ENCODE results near the gene PARVA.

The PARVA gene

DNA sequence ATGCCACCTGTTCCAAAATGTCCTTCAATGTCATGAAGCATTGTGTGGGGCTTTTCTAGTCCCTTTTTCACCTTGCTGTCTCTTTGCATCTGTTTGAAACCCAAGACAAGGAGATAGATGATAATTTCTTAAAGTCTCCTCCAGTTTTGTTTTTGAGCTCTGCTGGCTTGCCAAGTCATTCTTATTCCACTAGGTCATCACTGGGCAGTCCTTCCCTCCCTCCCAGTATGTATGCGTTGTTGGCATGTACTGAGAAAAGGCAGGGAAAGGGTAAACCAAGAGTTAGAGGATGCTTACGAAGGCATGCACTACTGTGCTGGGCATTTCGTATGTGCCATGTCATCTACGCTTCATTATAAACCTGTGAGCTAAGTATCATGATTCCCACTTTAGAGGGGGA is 78.6 kb downstream of the PARVA start:
- no peak for DNase-seq (ENCODE audit: extremely low read depth in 1 of 2, low read depth in 1 of 2)

DNA sequence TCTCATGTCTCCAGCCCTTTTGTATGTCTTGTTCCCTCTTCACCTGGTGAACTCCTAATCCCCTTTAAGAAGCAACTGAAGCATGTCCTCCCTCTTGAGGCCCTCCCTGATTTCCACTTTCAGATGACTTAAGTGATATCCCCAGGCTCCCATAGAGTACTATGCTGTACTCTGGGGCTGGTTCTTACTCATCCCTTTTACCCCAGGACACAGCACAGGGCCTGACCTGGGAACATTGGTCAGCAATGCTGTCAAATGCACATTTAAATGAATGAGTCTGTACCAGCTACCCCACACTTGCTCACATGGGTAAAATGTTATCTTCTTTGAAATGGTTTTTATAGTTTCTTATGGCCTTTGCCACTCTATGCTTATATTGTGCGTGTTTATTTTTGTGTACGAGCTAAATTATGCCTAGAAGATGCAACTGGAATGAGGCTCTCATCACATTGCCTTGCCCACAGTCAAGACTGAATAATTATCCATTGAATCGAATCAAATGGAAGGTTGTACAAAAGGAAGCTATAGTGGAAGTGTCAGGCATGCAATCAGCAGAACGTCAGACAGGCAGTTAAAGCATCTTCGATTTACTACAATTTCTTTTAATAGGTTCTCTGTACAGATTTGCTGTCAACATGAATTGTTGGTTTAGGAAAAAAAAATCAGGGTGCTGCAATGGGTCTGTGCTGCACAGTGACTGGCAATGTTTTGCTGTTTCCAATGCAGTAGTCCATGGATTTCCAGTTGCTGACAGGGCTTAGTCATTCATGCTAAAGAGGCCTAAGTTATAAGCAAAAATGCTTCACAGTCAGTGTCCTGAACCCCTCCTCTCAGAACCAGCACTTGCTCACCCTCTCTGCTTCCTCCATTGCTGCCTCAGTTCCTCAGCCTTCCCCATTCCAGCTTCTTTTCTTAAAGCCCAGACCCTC is 79.5 kb downstream of the PARVA start:
- no peak for DNase-seq (ENCODE audit: extremely low read depth in 1 of 2, low read depth in 1 of 2)

DNA sequence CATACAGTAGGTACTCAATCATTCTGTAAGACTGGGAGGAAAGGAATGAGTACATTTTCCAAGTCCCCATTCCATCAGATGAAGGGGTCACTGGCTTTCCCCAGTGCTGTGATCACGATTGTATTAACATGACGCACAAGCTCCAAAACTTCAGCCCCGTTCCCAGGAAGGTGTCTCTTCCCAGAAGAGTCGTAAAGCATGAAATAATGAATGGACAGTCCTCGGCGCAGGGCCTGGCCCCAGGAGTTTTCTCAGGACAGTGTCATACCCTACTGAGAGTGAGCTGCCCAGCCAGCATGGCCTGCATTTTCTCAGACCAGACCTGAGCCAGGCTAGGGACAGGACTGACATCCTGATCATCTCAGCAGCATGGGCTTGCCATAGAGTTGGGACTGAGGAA is 80.7 kb downstream of the PARVA start:
- no peak for DNase-seq (ENCODE audit: extremely low read depth in 1 of 2, low read depth in 1 of 2)

DNA sequence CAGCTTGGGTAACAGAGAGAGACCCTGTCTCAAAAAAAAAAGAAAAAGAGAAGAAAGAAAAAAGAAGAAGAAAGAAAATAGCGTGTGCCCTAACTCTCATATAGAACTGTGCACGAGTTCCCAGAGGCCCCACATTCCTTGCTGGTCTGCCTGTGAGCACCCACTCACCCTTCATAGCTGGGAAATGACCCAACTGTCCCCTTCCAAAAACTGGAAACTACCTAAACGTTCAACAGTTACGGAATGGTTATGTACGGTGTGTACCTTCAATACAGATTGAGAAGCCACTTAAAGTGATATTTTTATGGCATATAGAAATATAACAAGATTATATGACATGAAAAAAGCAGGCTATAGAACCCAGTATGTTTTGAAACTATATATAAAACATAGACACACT is 82.0 kb downstream of the PARVA start:
- DNase-seq (ENCODE audit: extremely low read depth in 1 of 2, low read depth in 1 of 2): no peak

DNA sequence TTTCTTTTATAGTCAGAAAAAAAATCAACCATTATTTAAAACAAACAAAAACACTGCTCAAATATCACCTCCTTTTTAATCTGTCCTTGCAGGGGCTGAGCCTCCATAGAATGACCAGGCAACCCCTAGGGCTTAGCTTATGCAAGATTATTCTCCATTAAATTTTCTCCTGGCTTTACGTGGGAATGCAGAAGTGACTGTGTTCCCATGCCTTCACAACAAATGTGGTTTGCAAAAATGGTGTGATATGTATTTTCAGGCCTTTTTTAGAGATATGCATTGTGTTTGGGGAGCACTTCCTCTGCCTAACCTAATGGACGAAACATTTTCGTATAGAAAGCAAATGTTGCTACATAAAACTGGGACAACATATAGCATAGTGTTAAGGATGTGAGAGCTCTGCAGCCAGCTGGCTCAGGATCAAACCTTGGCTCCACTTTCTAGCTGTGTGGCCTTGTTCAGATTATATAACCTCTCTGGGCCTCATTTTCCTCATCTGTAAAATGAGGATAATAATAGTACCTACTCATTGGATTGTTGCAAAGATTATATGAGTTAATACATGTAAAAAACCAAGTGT is 82.6 kb downstream of the PARVA start:
- DNase-seq (ENCODE audit: extremely low read depth in 1 of 2, low read depth in 1 of 2): no peak

DNA sequence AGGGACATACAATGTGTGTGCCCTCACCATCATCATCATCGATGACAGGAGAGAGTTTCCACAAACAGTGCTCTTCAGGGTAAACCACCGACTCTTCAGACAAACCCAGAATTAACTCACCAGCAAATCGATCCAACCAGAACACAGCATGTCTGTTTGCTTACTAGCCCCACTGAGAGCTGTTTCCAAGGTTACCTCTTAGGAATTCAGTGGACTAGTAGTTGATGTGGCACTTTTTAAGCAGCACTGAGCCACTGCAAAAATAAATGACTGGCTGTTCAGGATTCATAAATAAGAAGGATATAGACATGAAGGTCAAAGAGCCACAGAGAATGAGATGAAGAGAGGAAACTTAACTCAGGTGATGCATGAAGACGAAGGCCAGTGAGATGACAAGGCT is 83.1 kb downstream of the PARVA start:
- no peak for DNase-seq (ENCODE audit: extremely low read depth in 1 of 2, low read depth in 1 of 2)

DNA sequence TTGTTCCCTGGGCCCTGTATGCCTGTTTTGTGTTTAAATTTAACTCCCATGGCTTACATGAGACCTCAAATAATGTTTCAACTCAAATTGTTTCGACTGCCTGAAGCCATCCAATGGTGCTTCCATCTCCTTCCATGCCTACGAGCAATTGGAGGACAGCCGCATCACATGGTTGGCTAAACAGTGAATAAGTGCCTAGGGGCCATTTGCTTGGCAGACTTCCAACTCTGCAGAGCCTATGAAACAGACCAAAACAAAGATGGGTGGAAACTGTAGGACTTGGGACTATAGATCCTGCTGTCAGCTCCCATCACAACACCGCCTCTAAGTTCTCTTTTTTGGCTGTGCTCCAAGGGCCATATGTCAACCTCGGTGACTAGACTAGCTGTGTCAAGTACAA is 84.1 kb downstream of the PARVA start:
- DNase-seq (ENCODE audit: extremely low read depth in 1 of 2, low read depth in 1 of 2): no peak

DNA sequence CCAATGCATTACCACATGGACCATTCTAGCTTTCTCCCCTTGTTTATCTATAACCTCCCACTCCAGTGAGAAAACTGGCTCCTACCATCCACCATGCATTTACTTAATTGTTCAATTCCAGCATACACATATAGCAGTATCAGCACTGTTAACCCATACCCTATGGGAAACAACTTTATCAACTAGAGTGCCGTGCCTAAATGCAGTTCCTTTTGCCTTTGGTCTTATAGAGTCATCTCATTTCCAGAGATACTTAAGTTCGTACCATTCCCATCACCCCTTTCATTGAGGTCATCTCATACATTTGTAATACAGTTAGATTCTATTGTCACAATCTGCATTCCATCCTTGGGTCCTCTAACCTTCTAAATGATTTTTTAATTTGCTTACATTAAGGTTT is 86.9 kb downstream of the PARVA start:
- DNase-seq (ENCODE audit: extremely low read depth in 1 of 2, low read depth in 1 of 2): no peak

DNA sequence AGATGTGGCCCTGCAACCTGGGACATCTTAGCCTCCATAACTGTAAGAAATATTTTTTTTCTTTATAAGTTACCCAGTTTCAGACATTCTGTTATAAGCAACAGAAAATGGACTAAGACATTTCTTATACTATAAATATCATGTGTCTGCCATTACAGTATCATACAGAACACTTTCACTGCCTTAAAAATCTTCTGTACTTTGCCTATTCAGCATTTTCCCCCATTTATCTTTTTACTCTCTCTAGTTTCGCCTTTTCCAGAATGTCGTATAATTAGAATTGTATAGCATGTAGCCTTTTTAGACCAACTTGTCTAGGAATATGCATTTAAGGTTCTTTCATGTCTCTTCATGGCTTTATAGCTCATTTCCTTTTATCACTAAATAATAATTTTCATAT is 88.0 kb downstream of the PARVA start:
- no peak for DNase-seq (ENCODE audit: extremely low read depth in 1 of 2, low read depth in 1 of 2)

DNA sequence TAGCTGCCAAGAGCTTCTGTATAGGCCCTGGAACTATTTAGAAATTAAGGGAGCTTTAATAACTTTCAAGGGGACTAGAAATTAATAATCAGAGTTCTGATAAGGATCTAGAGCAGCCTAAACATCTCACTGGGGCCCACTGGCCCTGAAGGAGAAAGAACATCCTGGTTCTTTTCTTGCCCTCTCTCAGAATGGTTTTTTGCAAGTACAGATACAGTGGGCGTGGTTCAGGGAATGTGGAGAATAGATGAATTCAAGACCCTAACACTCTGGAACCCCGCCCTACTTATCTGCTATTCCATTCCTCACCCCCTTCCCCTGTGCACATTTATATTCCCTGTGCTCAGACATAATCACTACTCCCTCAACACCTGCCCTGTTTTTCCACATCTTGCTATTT is 90.2 kb downstream of the PARVA start:
- no peak for DNase-seq (ENCODE audit: extremely low read depth in 1 of 2, low read depth in 1 of 2)

DNA sequence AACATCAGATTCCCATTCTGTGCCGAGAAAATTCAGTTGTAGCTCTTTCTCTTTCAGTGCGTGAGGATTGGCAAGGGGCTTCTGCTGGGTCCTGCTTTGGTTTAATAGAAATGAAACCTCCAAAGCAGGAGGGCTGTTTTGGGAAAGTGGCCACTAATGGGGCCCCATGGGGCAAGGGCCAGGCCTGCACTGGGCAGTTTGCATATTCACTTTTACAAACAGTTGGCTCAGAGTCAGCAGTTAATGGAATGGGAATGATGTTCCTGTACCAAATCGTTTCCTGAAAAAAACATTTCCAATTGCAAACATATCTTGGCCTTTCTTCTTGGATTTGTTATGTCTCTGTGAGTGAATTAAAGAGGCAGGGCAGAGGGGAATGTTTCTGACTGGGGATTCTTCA is 92.1 kb downstream of the PARVA start:
- no peak for DNase-seq (ENCODE audit: extremely low read depth in 1 of 2, low read depth in 1 of 2)

DNA sequence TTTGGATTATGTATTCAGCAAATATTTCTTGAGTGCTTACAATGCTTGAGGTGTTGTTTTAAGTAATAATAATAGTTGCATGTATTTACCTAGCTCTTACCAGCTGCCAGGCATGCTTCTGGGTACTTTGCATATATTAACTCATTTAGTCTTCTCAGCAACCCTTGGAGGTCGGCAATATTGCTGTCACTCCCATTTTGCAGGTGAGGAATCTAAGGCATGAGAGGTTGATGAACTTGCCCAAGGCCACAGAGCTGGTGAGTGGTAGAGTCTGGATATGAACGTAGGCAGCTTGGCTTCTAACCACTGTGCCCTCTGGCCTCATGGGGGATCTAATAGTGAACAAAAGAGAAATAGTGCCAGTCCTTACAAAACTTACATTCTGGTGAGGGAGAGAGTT is 92.9 kb downstream of the PARVA start:
- DNase-seq (ENCODE audit: extremely low read depth in 1 of 2, low read depth in 1 of 2): no peak

DNA sequence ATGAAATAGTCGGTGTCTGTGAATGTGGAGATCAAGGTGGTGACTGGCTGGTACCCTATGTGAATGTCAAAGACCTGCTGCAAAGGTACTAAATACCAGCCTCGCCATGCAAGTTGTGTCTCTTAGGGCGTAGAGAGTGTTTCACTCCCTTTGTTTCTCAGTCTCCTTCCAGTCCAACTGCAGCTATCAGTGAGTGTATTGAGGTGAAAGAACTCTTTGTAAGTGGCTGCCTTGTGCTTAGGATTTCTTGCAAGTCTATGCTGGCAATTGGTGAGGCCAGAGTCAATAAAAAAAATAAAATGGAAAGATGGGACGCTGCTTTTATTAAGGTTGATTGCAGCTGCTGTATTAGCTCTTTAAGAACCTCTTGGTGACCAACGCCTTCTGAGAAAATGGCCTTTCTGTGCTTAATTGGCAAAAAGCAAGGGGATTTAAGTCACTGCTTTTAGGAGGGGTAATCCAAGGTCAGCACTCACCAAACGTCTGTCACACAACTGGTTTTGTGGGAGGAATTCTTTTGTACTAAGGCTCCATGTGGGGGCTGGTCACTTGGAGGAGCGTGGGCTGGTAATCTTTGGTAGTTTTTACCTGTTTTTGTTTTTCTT is 95.1 kb downstream of the PARVA start:
- DNase-seq (ENCODE audit: extremely low read depth in 1 of 2, low read depth in 1 of 2): no peak

DNA sequence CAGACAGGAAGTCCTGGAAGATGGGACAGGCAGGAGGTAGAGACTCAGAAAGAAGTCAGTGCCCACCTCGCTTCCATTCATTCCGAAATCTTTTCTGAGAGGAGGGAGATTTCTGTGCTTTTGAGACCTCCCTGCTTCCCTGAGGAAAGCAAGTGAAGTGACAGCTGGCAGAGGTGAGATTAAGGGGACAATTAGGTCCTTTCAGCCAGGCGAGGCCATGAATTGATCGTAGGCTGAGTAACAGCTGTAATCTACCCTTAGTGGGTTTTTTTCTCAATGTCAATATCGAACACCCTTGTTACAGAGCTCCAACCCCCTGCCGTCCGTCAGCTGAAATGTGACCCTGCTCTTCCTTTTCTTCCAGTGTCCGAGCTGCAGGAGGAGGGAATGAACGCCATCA is 96.0 kb downstream of the PARVA start:
- DNase-seq (ENCODE audit: extremely low read depth in 1 of 2, low read depth in 1 of 2): no peak

DNA sequence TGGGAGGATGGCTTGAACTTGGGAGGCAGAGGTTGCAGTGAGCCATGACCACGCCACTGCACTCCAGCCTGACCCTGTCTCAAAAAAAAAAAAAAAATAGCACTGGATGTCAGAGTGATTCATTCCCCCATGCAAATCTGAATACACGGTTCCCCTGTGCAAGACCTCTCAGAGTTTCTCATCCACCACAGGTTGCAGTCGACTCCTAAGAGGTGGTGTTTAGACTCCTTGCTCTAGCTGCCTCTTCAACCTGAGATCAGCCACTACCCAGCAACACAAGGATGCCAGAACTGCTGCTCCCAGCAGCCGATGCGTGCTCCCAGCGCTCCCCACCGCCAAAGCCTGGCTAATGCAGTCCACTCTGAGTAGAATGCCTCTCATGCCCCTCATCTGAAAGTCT is 97.5 kb downstream of the PARVA start:
- no peak for DNase-seq (ENCODE audit: extremely low read depth in 1 of 2, low read depth in 1 of 2)

DNA sequence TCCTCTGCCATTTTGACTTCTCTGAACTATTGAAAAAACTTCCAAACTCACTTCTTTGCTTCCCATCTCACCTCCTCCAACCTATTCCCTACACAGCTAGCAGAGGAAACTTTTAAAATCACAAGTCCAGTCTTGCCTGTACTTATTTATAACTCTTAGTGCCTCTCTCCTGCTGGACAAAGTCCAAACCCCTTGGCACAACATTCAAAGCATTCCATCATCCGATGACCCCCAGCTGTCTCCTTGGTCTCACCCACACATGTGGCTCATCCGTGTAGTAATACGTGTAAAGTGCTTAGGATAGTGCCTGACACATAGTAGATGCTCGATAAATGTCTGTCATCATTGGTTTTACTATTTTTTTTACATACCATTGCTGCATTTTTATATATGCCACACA is 101.4 kb downstream of the PARVA start:
- no peak for DNase-seq (ENCODE audit: extremely low read depth in 1 of 2, low read depth in 1 of 2)

DNA sequence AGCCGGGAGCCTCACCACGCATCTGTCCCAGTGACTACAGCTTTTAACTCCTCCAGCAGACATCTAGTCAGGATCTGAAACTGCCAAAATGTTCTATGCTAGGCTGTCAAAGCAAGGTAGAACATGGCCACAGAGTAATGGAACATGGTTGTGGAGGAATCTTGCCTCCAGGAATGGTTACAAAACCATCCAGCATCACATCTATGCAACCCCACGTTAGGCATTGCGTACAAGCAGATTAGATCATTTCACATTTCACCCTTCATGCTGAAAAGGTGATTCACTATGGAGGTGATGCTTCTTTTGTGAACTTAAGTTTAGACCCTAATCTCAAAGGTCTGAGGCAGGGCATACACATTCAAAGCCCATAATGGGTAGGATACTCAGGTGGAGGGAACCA is 103.0 kb downstream of the PARVA start:
- no peak for DNase-seq (ENCODE audit: extremely low read depth in 1 of 2, low read depth in 1 of 2)

DNA sequence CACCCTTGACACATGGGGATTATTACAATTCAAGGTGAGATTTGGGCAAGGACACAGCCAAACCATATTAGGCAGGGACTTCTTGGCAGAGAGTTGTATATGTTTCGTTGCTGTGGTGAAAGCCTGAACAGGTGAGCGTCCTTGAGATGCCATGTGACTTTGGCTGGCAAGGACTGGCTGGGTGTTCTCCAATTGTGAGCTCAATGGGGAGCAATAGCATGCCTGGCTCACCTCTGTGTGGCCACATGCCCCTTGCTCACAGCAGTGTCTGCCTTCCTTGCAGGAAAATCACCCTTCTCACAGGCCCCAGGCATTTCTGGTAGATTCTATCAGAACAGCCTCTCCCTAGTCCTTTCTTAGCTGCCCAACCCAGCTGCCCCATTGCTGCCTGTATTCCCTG is 105.5 kb downstream of the PARVA start:
- no peak for DNase-seq (ENCODE audit: extremely low read depth in 1 of 2, low read depth in 1 of 2)

DNA sequence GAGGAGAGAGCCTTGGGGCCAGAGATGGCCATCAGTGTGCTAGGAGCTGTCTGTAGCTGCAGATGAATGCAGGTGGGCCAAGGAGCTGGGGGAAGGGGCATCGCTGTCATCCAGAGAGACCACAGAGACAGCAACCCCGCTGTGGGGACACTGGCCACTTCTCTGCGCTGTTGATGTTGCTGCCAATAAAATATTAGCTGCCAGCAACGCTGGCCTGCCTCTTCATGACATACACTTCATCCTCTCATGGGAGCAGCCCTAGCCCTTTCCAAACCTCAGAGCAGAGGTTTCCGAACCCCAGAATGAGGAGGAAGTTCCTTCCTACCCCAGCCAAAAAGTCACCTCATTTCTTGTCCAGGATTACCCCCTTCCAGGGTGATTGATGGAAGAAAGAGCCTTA is 106.2 kb downstream of the PARVA start:
- no peak for DNase-seq (ENCODE audit: extremely low read depth in 1 of 2, low read depth in 1 of 2)

DNA sequence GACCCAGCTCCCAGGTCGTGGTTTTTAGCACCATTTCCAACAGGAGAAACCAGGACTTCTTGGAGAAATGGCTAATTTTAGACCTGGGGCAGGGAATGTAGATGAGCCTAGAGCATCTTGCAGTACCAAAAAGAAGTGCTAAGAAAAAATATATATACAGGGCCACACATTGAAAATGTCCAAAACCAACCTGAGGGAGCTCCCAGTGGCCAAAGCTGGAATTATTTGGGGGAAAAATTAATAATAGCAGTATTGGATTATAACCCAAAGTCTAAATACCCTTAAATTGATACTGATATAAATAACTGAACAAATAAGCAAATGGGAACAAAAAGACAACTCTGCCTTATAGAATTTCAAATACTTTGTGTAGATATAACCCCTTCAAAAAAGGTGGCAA is 108.0 kb downstream of the PARVA start:
- DNase-seq (ENCODE audit: extremely low read depth in 1 of 2, low read depth in 1 of 2): no peak

DNA sequence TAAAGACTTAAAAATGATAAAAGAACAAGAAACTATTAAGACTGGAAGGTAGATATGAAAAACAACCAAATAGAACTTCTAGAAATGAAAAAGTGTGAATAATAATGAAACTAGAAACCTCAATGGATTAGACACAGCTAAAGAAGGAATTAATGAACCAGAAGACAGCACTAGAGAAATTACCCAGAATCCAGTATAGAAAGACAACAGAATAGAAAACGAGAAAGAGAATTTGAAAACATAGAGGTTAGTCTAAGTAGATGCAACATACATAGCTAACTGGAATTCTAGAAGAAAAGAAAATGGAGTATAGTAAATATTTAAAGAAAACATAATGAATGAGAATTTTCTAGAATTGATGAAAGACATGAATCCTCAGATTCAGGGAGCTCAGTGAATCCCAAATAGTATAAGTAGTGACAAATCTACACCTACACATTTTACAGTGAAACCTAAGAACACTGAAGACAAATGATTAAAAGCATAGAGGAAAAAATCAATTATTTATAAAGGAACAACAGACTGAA is 111.9 kb downstream of the PARVA start:
- DNase-seq (ENCODE audit: extremely low read depth in 1 of 2, low read depth in 1 of 2): no peak

DNA sequence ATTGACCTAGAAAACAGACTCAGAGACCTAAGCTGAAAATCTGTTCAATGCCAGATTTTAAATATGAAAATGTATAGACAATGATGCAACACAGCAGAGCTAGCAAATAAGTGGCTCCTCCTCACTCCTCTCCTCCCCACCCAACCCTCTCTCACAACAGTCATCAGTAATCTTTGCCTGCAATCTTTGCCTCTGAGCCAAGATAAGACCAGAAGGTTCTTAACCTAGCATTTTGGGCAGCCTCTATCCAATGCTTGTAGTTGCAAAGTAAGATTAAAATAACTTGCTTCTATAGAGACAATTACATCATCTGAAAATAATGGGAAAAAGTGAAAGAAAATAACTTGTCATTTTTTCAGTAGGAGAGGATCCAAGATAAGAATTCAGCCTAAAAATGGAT is 117.3 kb downstream of the PARVA start:
- no peak for DNase-seq (ENCODE audit: extremely low read depth in 1 of 2, low read depth in 1 of 2)
